Small intestine (tissue), 7 donors: ENCODE measurements around the gene ARHGAP18. TPM values are rescaled to one million over a fixed set of nuclear protein-coding genes. Genes with fewer than 3 reads are reported as not detected.

Source experiments
- DNase-seq, 2 donors: peaks; one replicate each; pipeline versions ENCODE4 v3.0.0 to v3.0.0-alpha.2; 2013
- FAIRE-seq: peaks from 2 replicates; lab custom pipeline; 2012; peaks lifted over from hg19 to GRCh38; lab: Jason Lieb, UNC
- H3K27ac ChIP-seq, 3 donors: one replicate each; pipeline ENCODE4 v1.5.1; 2013; ENCODE audit warnings: low read length in 2 of 3, mild to moderate bottlenecking in 2 of 3, control low read depth in 1 of 3, inconsistent platforms in 1 of 3, low read depth in 1 of 3, moderate library complexity in 1 of 3
- H3K27me3 ChIP-seq, 3 donors: one replicate each; pipeline ENCODE4 v1.6.1; 2013; ENCODE audit warnings: low read length in 3 of 3, inconsistent platforms in 1 of 3; ENCODE audit not compliant: control insufficient read depth in 3 of 3, insufficient read depth in 3 of 3
- H3K36me3 ChIP-seq, 3 donors: one replicate each; pipeline ENCODE4 v1.6.1; 2013; ENCODE audit warnings: low read length in 3 of 3, inconsistent platforms in 1 of 3, low read depth in 1 of 3, mild to moderate bottlenecking in 1 of 3, moderate library complexity in 1 of 3; ENCODE audit not compliant: control insufficient read depth in 3 of 3, insufficient read depth in 2 of 3
- H3K4me1 ChIP-seq, 3 donors: one replicate each; pipeline ENCODE4 v1.6.1; 2013; ENCODE audit warnings: low read length in 2 of 3, inconsistent platforms in 1 of 3, low read depth in 1 of 3, mild to moderate bottlenecking in 1 of 3, moderate library complexity in 1 of 3; ENCODE audit not compliant: control insufficient read depth in 3 of 3, insufficient read depth in 2 of 3
- H3K4me3 ChIP-seq, 3 donors: one replicate each; pipeline ENCODE4 v1.5.1; 2013; ENCODE audit warnings: low read length in 3 of 3, control low read depth in 1 of 3, inconsistent platforms in 1 of 3, low read depth in 1 of 3, mild to moderate bottlenecking in 1 of 3, moderate library complexity in 1 of 3
- H3K9me3 ChIP-seq, 2 donors: one replicate each; pipeline ENCODE4 v1.6.1; 2013; ENCODE audit warnings: low read depth in 1 of 2, low read length in 1 of 2; ENCODE audit not compliant: control insufficient read depth in 2 of 2, insufficient read depth in 1 of 2
- whole genome bisulfite sequencing, 3 donors: extraction: QIAGEN DNeasy Blood & Tissue Kit; methylation state at CpG; one replicate each; pipeline ENCODE4 v1.1.7; 2013; 5-methylcytosine and 5-hydroxymethylcytosine counted together
- polyA plus RNA-seq, 4 donors: library from polyadenylated mRNA; stranded (reverse) in 3 of 4; unstranded in 1 of 4; fragments of 200-250 nt in 3 of 4; fragments of 120-200 nt in 1 of 4; gene quantifications; one replicate each; pipeline versions ENCODE4 v1.2.1 to v1.2.3, GENCODE V29; 2013
- donor health status: healthy with polysubstance abuse.
- donor health status: control.
- donor health status: control.
- donor health status: Bipolar disorder and iron deficiency.
- donor health status: healthy.

Gene ARHGAP18
- polyA plus RNA-seq, 4 donors: 15.1 to 46.7 (median 29.3) TPM

DNA sequence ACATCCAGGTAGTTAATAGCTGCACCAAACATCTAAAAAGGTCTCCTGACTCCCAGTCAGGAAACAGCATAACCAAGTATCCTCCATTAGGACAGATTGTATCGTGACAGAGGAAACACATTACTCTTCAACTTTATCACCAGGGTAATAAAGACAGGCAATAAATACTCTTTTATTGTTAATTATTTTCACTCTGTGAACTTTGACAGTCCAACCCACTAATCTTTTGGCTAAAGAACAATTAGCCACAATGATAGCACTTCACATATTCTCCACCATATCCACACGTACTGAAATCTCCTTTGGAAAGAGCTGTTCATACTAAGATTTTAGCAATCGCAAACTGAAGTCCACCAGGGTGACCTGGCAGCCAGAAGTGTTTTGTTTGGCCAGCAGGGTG, 46.4 kb downstream of the ARHGAP18 start:
- H3K4me1 ChIP-seq: peaks cover 21 to 64% (median 22%) of the 10 kb centered on the region in 3 donors
- DNase-seq (peak; percentile 74 to 87), FAIRE-seq (no peak)
- peaks cover 0 to 8% (median 0%) of the 10 kb centered on the region in 3 donors for H3K36me3 ChIP-seq
- H3K9me3 ChIP-seq: no peaks in the 10 kb centered on the region
- 11 to 53% (median 34%) methylated on average over 3 of the region's 3 CpGs for WGBS, 3 donors
- no peak overlapping the region for H3K4me3 ChIP-seq
- H3K27me3 ChIP-seq: no peaks in the 10 kb centered on the region
- H3K27ac ChIP-seq: peak overlapping the region in 2 of 3 donors; percentile 49 to 71

DNA sequence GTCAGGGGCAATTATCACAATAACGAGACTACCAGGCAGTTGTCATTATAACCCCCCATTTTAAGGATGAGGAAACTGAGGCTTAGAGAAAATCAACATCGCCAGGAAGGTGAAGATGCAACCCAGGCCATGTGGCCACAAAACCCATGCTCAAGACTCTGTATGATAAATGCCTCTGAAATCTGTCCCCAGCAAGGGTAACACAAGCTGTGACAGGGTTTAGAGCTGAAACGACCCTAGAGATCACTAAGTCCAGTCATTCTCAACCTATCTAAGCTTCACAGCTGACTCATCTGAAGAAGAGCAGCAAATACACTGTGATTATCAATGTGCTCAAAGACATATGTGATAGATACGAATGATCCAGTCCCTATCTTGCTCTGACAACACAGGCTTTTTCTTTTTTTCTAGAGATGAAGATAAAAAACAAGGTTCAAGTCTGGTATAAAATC, 47.0 kb downstream of the ARHGAP18 start:
- Histone ChIP-seq H3K36me3 (peaks cover 0 to 8% (median 0%) of the 10 kb centered on the region in 3 donors), H3K27me3 (no peaks in the 10 kb centered on the region), H3K27ac (peak overlapping the region in 2 of 3 donors; percentile 33 to 71), H3K4me3 (no peak overlapping the region), H3K9me3 (no peaks in the 10 kb centered on the region), H3K4me1 (peaks cover 17 to 60% (median 20%) of the 10 kb centered on the region in 3 donors)
- FAIRE-seq (no peak), DNase-seq (no peak)
- WGBS, 3 donors: 40 to 68% (median 49%) methylated on average over 4 of the region's 4 CpGs

- no peaks in the 10 kb centered on the region for H3K27me3 ChIP-seq
- peaks cover 0 to 8% (median 0%) of the 10 kb centered on the region in 3 donors for H3K36me3 ChIP-seq
- peaks cover 12 to 60% (median 20%) of the 10 kb centered on the region in 3 donors for H3K4me1 ChIP-seq
- H3K27ac ChIP-seq: peak overlapping the region; percentile 0 to 71 (median 52)
- no peak for FAIRE-seq
- DNase-seq: peak in 1 of 2 donors; percentile 39
- H3K4me3 ChIP-seq: no peak overlapping the region
- WGBS, 3 donors: 14 to 46% (median 44%) methylated on average over 2 of the region's 2 CpGs
- no peaks in the 10 kb centered on the region for H3K9me3 ChIP-seq
Observed at GRCh38 chr6:129662406-129662766, 47.6 kb downstream of the ARHGAP18 start.

DNA sequence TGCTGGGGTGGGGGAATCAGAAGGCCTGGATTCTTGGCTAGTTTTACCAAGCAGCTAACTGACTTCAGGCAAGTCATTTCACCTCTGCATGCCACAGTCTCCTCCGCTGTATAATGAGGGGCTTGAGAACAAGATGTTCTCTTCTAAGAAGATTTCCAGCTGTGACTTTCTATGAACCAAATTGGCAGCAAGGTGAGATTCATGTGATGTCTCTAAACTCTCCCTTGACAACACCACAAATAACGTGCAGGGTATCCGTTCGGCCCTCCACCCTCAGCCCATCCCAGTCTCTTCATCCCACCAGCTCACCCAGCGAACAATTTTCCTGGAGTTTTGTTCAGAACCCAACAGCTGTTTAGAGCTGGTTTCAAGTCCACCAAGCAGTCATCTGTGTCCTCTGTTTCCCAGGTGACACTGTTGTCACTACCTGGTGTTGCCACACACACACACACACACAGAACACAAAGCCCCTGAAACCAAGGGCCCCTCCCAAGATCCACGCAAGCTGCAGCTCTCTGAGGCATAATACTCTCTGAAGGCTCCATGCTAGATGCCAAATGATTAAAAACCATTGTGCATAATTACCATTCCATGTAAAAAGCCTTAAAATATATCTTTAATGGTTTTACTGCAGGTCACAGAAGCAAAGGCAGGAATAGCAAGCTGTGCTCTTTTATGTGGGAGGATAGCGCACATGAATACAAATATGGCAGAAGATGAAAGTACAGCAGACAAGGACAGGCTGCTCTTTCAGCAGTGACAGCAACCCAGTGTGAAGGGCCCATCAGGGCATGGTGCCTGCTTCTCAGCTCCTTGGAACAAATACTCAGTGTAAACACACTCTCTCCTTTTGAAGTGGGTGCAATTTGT, 48.2 kb downstream of the ARHGAP18 start:
- DNase-seq (peak in 1 of 2 donors; percentile 51), FAIRE-seq (no peak)
- Histone ChIP-seq H3K27me3 (no peaks in the 10 kb centered on the region), H3K4me3 (no peak overlapping the region), H3K36me3 (peaks cover 0 to 8% (median 0%) of the 10 kb centered on the region in 3 donors), H3K9me3 (no peaks in the 10 kb centered on the region), H3K27ac (peak overlapping the region; percentile 0 to 71 (median 52)), H3K4me1 (peaks cover 13 to 60% (median 20%) of the 10 kb centered on the region in 3 donors)
- 88 to 92% (median 91%) methylated on average over 7 of the region's 7 CpGs for WGBS, 3 donors

DNA sequence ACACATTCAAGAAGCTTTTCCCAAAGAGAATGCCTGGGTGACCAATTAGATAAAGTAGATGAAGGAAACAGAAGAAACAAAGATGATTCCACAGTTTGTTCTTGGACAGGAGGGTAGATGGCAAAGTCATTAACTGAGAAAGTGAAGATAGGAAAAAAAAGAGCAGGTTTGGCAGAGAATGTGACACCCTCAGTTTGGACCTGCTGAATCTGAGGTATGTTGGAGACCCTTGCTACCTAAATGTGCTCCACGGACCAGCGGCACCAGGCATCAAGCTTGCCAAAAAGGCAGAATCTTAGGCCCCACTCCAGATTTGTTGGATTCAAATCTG, 49.7 kb downstream of the ARHGAP18 start:
- H3K27ac ChIP-seq: peak overlapping the region; percentile 30 to 41 (median 38)
- FAIRE-seq (no peak), DNase-seq (no peak)
- H3K4me1 ChIP-seq: peaks cover 7 to 48% (median 17%) of the 10 kb centered on the region in 3 donors
- WGBS, 3 donors: 56 to 87% (median 75%) methylated on average over 2 of the region's 2 CpGs
- no peaks in the 10 kb centered on the region for H3K9me3 ChIP-seq
- peak overlapping the region in 1 of 3 donors; percentile 21 for H3K4me3 ChIP-seq
- H3K27me3 ChIP-seq: no peaks in the 10 kb centered on the region
- H3K36me3 ChIP-seq: peaks cover 0 to 3% (median 0%) of the 10 kb centered on the region in 3 donors

GRCh38 chr6:129659590-129660345, 50.2 kb downstream of the ARHGAP18 start:
- Histone ChIP-seq H3K27ac (peak overlapping the region in 2 of 3 donors; percentile 3 to 38), H3K9me3 (no peaks in the 10 kb centered on the region), H3K4me3 (no peak overlapping the region), H3K4me1 (peaks cover 7 to 46% (median 17%) of the 10 kb centered on the region in 3 donors), H3K36me3 (peaks cover 0 to 4% (median 0%) of the 10 kb centered on the region in 3 donors), H3K27me3 (no peaks in the 10 kb centered on the region)
- DNase-seq (peak; percentile 75 to 86), FAIRE-seq (no peak)
- WGBS, 3 donors: 64 to 74% (median 69%) methylated on average over 14 of the region's 14 CpGs

DNA sequence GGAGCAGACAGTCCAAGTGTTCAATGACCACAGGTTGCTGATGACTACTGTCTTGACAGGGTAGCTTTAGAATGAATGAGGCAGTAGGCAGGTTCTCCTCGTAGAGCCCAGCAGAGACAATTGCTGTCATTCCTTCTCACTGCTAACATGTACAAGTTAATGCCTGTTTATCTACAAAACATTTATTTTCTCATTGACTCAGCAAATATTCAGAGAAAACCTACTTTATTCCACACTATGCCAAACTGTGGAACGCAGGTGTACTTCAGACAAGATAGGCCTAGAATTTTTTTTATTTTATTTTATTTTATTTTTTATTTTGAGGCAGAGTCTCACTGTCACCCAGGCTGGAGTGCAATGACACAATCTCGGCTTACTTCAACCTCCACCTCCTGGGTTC, 50.8 kb downstream of the ARHGAP18 start:
- peaks cover 0 to 2% of the 10 kb centered on the region in 2 donors for H3K9me3 ChIP-seq
- DNase-seq: no peak
- WGBS, 3 donors: 91 to 98% (median 92%) methylated on average over 3 of the region's 3 CpGs
- H3K27ac ChIP-seq: no peak overlapping the region
- no peak for FAIRE-seq
- no peak overlapping the region for H3K4me3 ChIP-seq
- no peaks in the 10 kb centered on the region for H3K27me3 ChIP-seq
- peaks cover 0 to 8% (median 0%) of the 10 kb centered on the region in 3 donors for H3K36me3 ChIP-seq
- peaks cover 7 to 40% (median 17%) of the 10 kb centered on the region in 3 donors for H3K4me1 ChIP-seq

GRCh38 chr6:129657483-129657882, 52.5 kb downstream of the ARHGAP18 start:
- WGBS, 3 donors: 90 to 99% (median 95%) methylated on average over 3 of the region's 3 CpGs
- Histone ChIP-seq H3K27ac (no peak overlapping the region), H3K9me3 (peaks cover 0 to 2% of the 10 kb centered on the region in 2 donors), H3K4me1 (peaks cover 4 to 24% (median 8%) of the 10 kb centered on the region in 3 donors), H3K27me3 (no peaks in the 10 kb centered on the region), H3K36me3 (peaks cover 0 to 8% (median 0%) of the 10 kb centered on the region in 3 donors), H3K4me3 (no peak overlapping the region)
- FAIRE-seq: no peak
- DNase-seq: no peak
